B cell (primary cell): ENCODE results near the gene MALSU1. TPM values are rescaled to one million over a fixed set of nuclear protein-coding genes. Genes with fewer than 3 reads are reported as not detected.

ENCODE experiments used
- ATAC-seq: fragments of 200-7000 bp; cut with Tn5 transposase; one replicate; pipeline ENCODE4 v1.10.0; 2021; ENCODE audit warnings: low read depth, mild to moderate bottlenecking, moderate number of reproducible peaks, moderate library complexity
- CTCF ChIA-PET: fragments of 350-600 bp; sonication (Branson Sonifier 250); formaldehyde crosslinking; loops from one replicate; lab custom pipeline; 2021; ENCODE audit warnings: antibody characterized with exemption, inconsistent platforms; lab: Charles Lee
- POLR2A ChIA-PET: fragments of 350-600 bp; sonication (Branson Sonifier 250); formaldehyde crosslinking; loops from one replicate; lab custom pipeline; 2021; ENCODE audit warnings: antibody characterized with exemption; lab: Charles Lee
- DNase-seq: peaks from one replicate; pipeline ENCODE4 v3.0.0; 2013
- H2AFZ ChIP-seq: 2 replicates; pipeline ENCODE4 v1.6.1; 2012; ENCODE audit warnings: mild to moderate bottlenecking, low read depth, low read length; ENCODE audit not compliant: insufficient read depth, poor library complexity, severe bottlenecking
- H3K27ac ChIP-seq, 2 donors: 1 replicate in 1 of 2; 2 replicates in 1 of 2; pipeline ENCODE4 v1.5.1; 2012 to 2013; ENCODE audit warnings: low read length in 2 of 2, mild to moderate bottlenecking in 2 of 2, moderate library complexity in 1 of 2
- H3K27me3 ChIP-seq, 4 experiments: fragments of 200-600 bp in 1 of 4; sonication (generic) in 1 of 4; replicated peaks in 1 of 4; 1 replicate in 2 of 4; 2 replicates in 2 of 4; pipeline versions ENCODE4 v1.6.1 to v1.7.0; 2013 to 2016; ENCODE audit warnings: low read length in 3 of 4, mild to moderate bottlenecking in 2 of 4, mixed read lengths in 1 of 4, moderate library complexity in 1 of 4; ENCODE audit not compliant: insufficient read depth in 4 of 4, control insufficient read depth in 3 of 4; ENCODE audit errors: control extremely low read depth in 1 of 4
- H3K36me3 ChIP-seq, 2 experiments: replicated peaks in 1 of 2; 1 replicate in 1 of 2; 2 replicates in 1 of 2; pipeline versions ENCODE4 v1.6.1 to v1.7.1; 2013; ENCODE audit warnings: low read length in 1 of 2; ENCODE audit not compliant: insufficient read depth in 2 of 2, control insufficient read depth in 1 of 2; ENCODE audit errors: control extremely low read depth in 1 of 2, extremely low read depth in 1 of 2
- H3K4me1 ChIP-seq, 2 donors: fragments of 200-600 bp in 1 of 2; sonication (generic) in 1 of 2; 1 replicate in 1 of 2; 2 replicates in 1 of 2; pipeline versions ENCODE4 v1.5.1 to v1.6.1; 2013 to 2017; ENCODE audit warnings: low read length in 2 of 2; ENCODE audit not compliant: control insufficient read depth in 2 of 2, insufficient read depth in 2 of 2
- H3K4me2 ChIP-seq: replicated peaks from 2 replicates; pipeline ENCODE3; 2012; ENCODE audit warnings: mild to moderate bottlenecking, low read depth, low read length; ENCODE audit not compliant: poor library complexity, severe bottlenecking
- H3K4me3 ChIP-seq, 5 experiments: fragments of 200-600 bp in 1 of 5; sonication (generic) in 1 of 5; 1 replicate in 3 of 5; 2 replicates in 2 of 5; pipeline versions ENCODE4 v1.5.1 to v1.7.0; 2011 to 2016; ENCODE audit warnings: low read length in 4 of 5, mild to moderate bottlenecking in 4 of 5, low read depth in 2 of 5, control low read depth in 1 of 5, moderate library complexity in 1 of 5; ENCODE audit not compliant: insufficient read depth in 1 of 5; ENCODE audit errors: control extremely low read depth in 1 of 5, extremely low read depth in 1 of 5
- H3K79me2 ChIP-seq: fragments of 200-600 bp; sonication (generic); one replicate; pipeline ENCODE4 v1.6.0; 2016; ENCODE audit warnings: low read length; ENCODE audit not compliant: control insufficient read depth, insufficient read depth
- H3K9ac ChIP-seq: fragments of 200-600 bp; sonication (generic); 2 replicates; pipeline ENCODE4 v1.6.1; 2017; ENCODE audit warnings: mild to moderate bottlenecking, low read length, moderate library complexity
- H3K9me3 ChIP-seq, 3 donors: one replicate each; pipeline versions ENCODE4 v1.6.1 to v1.7.1; 2013; ENCODE audit warnings: low read length in 2 of 3; ENCODE audit not compliant: control insufficient read depth in 2 of 3, insufficient read depth in 1 of 3; ENCODE audit errors: control extremely low read depth in 1 of 3
- H4K20me1 ChIP-seq: 2 replicates; pipeline ENCODE4 v1.6.0; 2012; ENCODE audit warnings: mild to moderate bottlenecking, low read length; ENCODE audit not compliant: insufficient read depth, control insufficient read depth, poor library complexity, severe bottlenecking
- H3K27ac Mint-ChIP-seq: one replicate; pipeline ENCODE4 v1.8.0; 2021; ENCODE audit warnings: mixed read lengths
- H3K27me3 Mint-ChIP-seq: one replicate; pipeline ENCODE4 v1.8.0; 2021; ENCODE audit warnings: mixed read lengths
- H3K4me1 Mint-ChIP-seq: one replicate; pipeline ENCODE4 v1.8.0; 2021; ENCODE audit warnings: mixed read lengths
- H3K4me3 Mint-ChIP-seq: one replicate; pipeline ENCODE4 v1.8.0; 2021; ENCODE audit warnings: mixed read lengths
- H3K9me3 Mint-ChIP-seq: one replicate; pipeline ENCODE4 v1.8.0; 2022; ENCODE audit warnings: mixed read lengths; ENCODE audit not compliant: insufficient read depth
- EZH2 ChIP-seq: IDR thresholded peaks from 2 replicates; pipeline ENCODE4 v1.6.1; 2012; ENCODE audit warnings: borderline replicate concordance, low read depth, mild to moderate bottlenecking, moderate library complexity, low read length; ENCODE audit not compliant: insufficient read depth, poor library complexity, severe bottlenecking
- WGBS: methylation state at CpG from one replicate; pipeline ENCODE4 v1.1.5; 2013; ENCODE audit warnings: missing lambda C conversion rate; ENCODE audit not compliant: insufficient coverage; 5-methylcytosine and 5-hydroxymethylcytosine counted together
- intact Hi-C: fragments of 100-400 bp; cut with micrococcal nuclease; formaldehyde crosslinking; loops from one replicate; pipeline ENCODE4 v1.10.0; 2022
- polyA plus RNA-seq: library from polyadenylated mRNA; depleted of rRNA; stranded (reverse); fragments of >200 nt; gene quantifications from 2 replicates; pipeline ENCODE4 v1.2.3, GENCODE V29; 2012
- total RNA-seq, 2 donors: library from RNA; stranded (reverse); fragments of 120-200 nt in 1 of 2; gene quantifications; 1 replicate in 1 of 2; 2 replicates in 1 of 2; pipeline versions ENCODE4 v1.2.3 to v1.2.4, GENCODE V29; 2013 to 2022
- TF ChIP-seq, protein P1 (sequence below): fragments of 200-600 bp; IDR thresholded peaks from one replicate; pipeline ENCODE4 v1.8.0; 2022; ENCODE audit warnings: antibody characterized with exemption, mild to moderate bottlenecking

Gene MALSU1
- total and polyA plus RNA-seq, 2 donors (not counting 1 experiment from before 2014, with no cell fraction given) = 20.8 to 38.0 TPM

DNA sequence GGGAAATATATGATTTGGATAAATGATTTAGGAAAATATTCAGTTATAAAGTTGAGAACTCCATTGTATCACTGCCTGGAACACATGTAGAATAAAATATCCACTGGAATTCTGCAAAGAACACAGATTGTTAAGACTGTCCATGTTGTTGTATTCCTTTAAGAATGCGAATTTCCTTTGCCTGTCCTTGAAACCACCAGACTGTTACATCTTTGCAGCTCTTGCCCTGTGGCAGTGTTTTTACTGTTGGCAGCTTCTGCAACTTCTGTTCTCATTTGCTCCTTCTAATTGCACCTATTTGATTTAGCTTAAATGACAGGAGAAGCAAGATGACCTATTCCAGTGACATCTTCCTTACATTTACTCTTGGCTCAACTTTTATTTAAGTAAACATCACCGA lies 39.7 kb downstream of the MALSU1 start:
- Histone ChIP-seq H3K9me3 (peaks cover 0 to 10% (median 0%) of the 10 kb centered on the region in 3 donors), H2AFZ (no peak overlapping the region), H3K4me1 (no peaks in the 10 kb centered on the region), H4K20me1 (no peaks in the 10 kb centered on the region), H3K27me3 (no peaks in the 10 kb centered on the region), H3K4me3 (no peak overlapping the region), H3K9ac (no peak overlapping the region), H3K36me3 (peaks cover 4 to 6% of the 10 kb centered on the region in 2 experiments), H3K4me2 (no peak overlapping the region), H3K79me2 (no peaks in the 10 kb centered on the region), H3K27ac (no peak overlapping the region)
- no peak for TF ChIP-seq EZH2
- TF ChIP-seq, protein P1, sequence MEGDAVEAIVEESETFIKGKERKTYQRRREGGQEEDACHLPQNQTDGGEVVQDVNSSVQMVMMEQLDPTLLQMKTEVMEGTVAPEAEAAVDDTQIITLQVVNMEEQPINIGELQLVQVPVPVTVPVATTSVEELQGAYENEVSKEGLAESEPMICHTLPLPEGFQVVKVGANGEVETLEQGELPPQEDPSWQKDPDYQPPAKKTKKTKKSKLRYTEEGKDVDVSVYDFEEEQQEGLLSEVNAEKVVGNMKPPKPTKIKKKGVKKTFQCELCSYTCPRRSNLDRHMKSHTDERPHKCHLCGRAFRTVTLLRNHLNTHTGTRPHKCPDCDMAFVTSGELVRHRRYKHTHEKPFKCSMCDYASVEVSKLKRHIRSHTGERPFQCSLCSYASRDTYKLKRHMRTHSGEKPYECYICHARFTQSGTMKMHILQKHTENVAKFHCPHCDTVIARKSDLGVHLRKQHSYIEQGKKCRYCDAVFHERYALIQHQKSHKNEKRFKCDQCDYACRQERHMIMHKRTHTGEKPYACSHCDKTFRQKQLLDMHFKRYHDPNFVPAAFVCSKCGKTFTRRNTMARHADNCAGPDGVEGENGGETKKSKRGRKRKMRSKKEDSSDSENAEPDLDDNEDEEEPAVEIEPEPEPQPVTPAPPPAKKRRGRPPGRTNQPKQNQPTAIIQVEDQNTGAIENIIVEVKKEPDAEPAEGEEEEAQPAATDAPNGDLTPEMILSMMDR = no peak
- Mint-ChIP-seq H3K4me1 (no peaks in the 10 kb centered on the region), H3K4me3 (no peak overlapping the region), H3K27ac (no peak overlapping the region), H3K9me3 (no peaks in the 10 kb centered on the region), H3K27me3 (no peaks in the 10 kb centered on the region)
- ATAC-seq = no peak
- ChIA-PET POLR2A (no interaction called here), CTCF (no interaction called here)
- intact Hi-C loops = no loop called here
- no peak for DNase-seq
- whole genome bisulfite sequencing = 100% methylated on average over 1 of the region's 2 CpGs

DNA sequence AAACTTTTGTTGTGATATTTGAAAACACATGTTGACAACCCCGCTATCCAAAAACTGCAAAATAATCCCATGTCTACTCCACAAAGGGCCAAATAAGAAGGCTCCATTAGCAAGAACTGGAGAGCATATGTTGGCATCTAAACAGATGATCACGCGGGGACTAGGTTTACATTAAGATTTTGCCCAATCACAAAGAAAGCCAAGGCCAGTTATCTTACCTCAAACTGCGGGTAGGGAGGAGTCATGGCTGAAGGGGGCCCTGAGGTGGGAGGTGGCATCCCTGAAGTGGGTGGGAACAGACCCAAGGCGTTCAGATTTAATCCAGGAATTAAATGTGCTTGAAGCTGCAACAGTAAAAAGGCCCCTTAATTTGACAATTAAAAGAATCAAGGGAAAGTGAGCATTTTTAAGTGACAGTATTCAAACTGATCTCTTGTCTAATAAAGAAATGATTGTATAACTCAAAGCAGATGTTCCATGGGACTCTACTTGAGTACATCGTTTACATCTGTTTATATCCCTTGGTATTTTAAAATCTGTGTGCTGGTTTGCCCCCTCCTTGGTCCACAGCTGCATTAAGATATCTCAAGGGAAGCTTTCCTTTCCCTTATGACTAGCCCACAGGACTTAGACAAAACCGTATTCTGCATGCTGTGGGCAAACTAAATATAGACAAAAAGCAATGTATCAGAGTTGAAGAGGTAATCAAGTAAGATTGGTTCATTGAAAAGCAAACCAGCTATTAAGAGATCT lies 42.9 kb downstream of the MALSU1 start:
- POLR2A ChIA-PET = no interaction called here
- Histone ChIP-seq H3K36me3 (peaks cover 4 to 6% of the 10 kb centered on the region in 2 experiments), H3K9me3 (peaks cover 0 to 5% (median 0%) of the 10 kb centered on the region in 3 donors), H2AFZ (no peak overlapping the region), H3K4me3 (no peak overlapping the region), H3K9ac (no peak overlapping the region), H3K27me3 (no peaks in the 10 kb centered on the region), H4K20me1 (no peaks in the 10 kb centered on the region), H3K4me2 (no peak overlapping the region), H3K27ac (no peak overlapping the region), H3K79me2 (no peaks in the 10 kb centered on the region), H3K4me1 (peaks cover 13 to 17% of the 10 kb centered on the region in 2 donors)
- ATAC-seq (no peak), DNase-seq (no peak)
- CTCF ChIA-PET = interaction anchor here (1.1 to 2.2 kb wide), 2 partner anchors 16 kb away, joined by 6 to 7 read pairs; no protein-coding TSS in a partner anchor
- intact Hi-C loops = no loop called here
- no peak overlapping the region for H3K4me3 Mint-ChIP-seq
- no peak for TF ChIP-seq EZH2
- TF ChIP-seq, protein P1 = no peak
- no peaks in the 10 kb centered on the region for H3K27me3 Mint-ChIP-seq
- H3K4me1 Mint-ChIP-seq = peaks cover 22% of the 10 kb centered on the region
- WGBS = 100% methylated on average over 3 of the region's 7 CpGs
- no peak overlapping the region for H3K27ac Mint-ChIP-seq
- H3K9me3 Mint-ChIP-seq = no peaks in the 10 kb centered on the region
